GM21825 (cell line): ENCODE data around the gene MYO6.

Experiments
- ATAC-seq: cut with Tn5 transposase; IDR thresholded peaks from one replicate; pipeline ENCODE4 v1.9.1; 2021; ENCODE audit warnings: mild to moderate bottlenecking, moderate library complexity; ENCODE audit not compliant: unreplicated experiment

The MYO6 gene

GRCh38 chr6:75762063-75762462 is 13.0 kb downstream of the MYO6 start:
- ATAC-seq: no peak

DNA sequence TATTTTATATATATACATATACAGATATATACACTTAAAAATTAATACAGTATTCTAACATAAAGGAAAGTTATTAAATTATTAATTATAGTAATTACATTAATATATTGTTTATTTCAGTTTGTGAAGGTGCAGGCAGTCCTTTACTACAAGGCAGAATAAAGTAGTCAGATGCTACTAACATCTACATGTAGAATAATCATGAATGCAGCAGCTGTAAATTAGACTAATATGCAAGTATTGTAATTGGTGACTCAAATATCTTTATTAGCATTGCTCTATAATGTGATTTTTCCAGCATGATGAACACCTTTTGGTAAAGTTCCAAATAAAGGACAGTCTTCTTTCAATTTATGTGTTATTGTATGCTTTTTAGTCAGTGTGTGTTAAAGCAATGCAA is 17.3 kb downstream of the MYO6 start:
- ATAC-seq: no peak

DNA sequence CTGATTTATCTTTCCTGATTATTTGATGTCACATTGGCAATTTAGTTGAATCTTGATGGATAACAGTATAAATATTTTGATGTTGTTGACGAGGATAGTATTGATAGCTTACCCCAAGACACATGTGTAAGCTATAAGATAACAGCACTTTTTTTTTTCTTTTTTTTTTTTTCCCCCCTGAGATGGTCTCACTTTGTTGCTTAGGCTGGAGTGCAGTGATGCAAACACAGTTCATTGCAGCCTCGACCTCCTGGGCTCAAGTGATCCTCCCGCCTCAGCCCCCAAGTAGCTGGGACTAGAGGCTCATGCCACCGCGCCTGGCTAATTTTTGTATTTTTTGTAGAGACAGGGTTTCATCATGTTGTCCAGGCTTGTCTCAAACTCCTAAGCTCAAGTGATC is 21.8 kb downstream of the MYO6 start:
- ATAC-seq: no peak

GRCh38 chr6:75775219-75775618 is 26.2 kb downstream of the MYO6 start:
- no peak for ATAC-seq

DNA sequence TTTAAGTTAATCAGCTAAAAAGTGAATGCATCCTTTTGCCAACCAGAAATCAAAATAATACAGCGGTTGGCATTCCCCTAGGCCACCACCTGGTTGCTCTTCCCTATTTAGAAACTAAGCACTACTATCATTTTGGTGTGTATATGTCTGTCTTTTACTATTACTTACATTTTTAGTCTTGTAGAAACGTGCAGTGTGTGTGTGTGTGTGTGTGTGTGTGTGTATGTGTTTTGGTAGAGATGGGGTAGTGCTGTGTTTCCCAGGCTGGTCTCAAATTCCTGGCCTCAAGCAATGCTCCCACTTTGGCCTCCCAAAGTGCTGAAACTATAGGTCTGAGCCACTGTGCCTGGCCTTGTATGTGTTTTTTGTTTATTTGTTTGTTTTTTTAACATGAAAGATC is 27.4 kb downstream of the MYO6 start:
- ATAC-seq: no peak

GRCh38 chr6:75778757-75779156 is 29.7 kb downstream of the MYO6 start:
- no peak for ATAC-seq

- no peak for ATAC-seq
Measured at GRCh38 chr6:75786152-75786551, 37.1 kb downstream of the MYO6 start.

DNA sequence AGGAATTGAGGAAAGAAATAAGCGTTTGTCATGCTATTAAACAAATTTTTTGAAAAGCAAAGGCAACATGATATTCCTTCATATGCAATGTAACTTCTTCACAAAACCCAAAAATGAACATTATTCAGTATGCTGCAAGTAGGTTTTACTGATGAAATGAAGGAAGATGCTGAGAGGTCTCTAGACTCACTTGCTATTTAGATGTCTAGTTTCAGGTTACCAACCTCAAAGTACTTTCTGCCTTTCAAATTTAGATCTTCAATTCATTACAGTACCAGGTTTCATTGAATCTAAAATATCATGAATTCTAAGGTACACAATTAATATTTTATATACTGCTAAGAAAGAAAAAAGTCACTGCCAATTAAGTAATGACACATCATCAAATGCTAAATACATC is 39.9 kb downstream of the MYO6 start:
- no peak for ATAC-seq

DNA sequence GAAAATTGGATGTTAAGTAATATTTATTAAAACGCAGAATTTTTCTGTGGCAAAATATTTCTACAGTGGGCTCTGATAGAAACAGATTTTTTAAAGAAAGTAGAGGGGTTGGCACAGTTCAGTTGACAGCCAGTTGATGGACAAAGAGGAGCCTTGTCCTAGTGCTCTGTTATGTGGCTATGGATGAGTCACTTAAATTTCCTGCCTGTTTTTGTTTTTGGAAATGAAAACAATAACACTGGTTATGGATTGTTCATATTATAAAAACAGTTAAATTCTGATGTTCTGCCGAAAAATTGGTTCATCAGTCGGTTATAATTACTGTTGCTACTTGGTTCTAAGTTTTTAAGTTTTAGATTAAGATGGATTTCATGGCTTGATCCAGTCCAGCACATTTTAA is 42.8 kb downstream of the MYO6 start:
- ATAC-seq: no peak

- no peak for ATAC-seq
Measured at GRCh38 chr6:75794351-75794846, 45.4 kb downstream of the MYO6 start.

- no peak for ATAC-seq
Measured at GRCh38 chr6:75794954-75795739, 46.1 kb downstream of the MYO6 start.

DNA sequence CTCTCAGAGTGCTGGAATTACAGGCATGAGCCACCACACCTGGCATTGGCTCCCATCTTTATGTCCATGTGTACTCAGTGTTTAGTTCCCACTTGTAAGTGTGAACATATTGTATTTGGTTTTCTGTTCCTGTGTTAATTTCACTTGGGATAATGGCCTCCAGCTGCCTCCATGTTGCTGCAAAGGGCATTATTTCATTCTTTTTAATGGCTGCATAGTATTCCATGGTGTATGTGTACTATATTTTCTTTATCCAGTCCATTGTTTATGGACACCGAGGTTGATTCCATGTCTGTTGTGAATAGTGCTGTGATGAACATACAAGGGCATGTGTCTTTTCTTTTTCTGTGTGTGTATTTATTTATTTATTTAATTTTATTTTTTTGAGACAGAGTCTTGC is 47.7 kb downstream of the MYO6 start:
- ATAC-seq: no peak

GRCh38 chr6:75800133-75800532 is 51.1 kb downstream of the MYO6 start:
- no peak for ATAC-seq

GRCh38 chr6:75800708-75801505 is 51.9 kb downstream of the MYO6 start:
- no peak for ATAC-seq

GRCh38 chr6:75802366-75802765 is 53.3 kb downstream of the MYO6 start:
- ATAC-seq: no peak

DNA sequence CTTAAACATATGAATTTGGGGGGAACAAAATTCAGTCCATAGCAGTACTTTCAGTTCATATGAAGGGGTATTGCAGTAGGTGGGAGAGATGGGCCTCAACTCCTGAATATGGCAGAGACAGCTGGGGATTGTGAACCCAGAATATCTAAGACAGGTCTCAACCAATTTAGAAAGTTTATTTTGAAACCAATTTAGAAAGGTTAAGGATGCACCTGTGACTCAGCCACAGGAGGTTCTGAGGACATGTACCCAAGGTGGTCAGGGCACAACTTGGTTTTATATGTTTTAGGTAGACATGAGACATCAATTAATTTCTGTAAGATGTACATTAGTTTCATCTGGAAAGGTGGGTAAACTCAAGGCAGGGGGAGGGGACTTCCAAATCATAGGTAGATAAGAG is 59.5 kb downstream of the MYO6 start:
- ATAC-seq: no peak

GRCh38 chr6:75812560-75812959 is 63.5 kb downstream of the MYO6 start:
- no peak for ATAC-seq

GRCh38 chr6:75813476-75814250 is 64.6 kb downstream of the MYO6 start:
- ATAC-seq: no peak

GRCh38 chr6:75815756-75816155 is 66.7 kb downstream of the MYO6 start:
- ATAC-seq: no peak

GRCh38 chr6:75818098-75818855 is 69.2 kb downstream of the MYO6 start:
- ATAC-seq: no peak
